SK-N-SH (cell line): ENCODE measurements around the gene TUSC7. TPM values are rescaled to one million over a fixed set of nuclear protein-coding genes. Genes with fewer than 3 reads are reported as not detected.

Experiments used
- CTCF ChIA-PET: fragments of 300-600, 350-600 bp; formaldehyde crosslinking; extraction: SDS; loops from one replicate; lab custom pipeline; 2021; lab: Yijun Ruan, JAX
- POLR2A ChIA-PET: fragments of 350-600 bp; sonication (Branson Sonifier 250); formaldehyde crosslinking; extraction: SDS; loops from one replicate; lab custom pipeline; 2020; ENCODE audit warnings: antibody characterized with exemption, inconsistent platforms; lab: Yijun Ruan, JAX
- DNase-seq: peaks from one replicate; pipeline ENCODE4 v3.0.0; 2012
- H2AFZ ChIP-seq: fragments of 200-600 bp; sonication (generic); 2 replicates; pipeline ENCODE4 v1.8.1; 2016; ENCODE audit warnings: antibody characterized with exemption, mild to moderate bottlenecking, low read depth
- H3F3A ChIP-seq: fragments of 200-600 bp; sonication (generic); replicated peaks from 2 replicates; pipeline ENCODE3; 2016; ENCODE audit warnings: antibody characterized with exemption, mild to moderate bottlenecking; ENCODE audit not compliant: insufficient read depth
- H3K27ac ChIP-seq, 2 experiments: fragments of 200-500 bp in 1 of 2; fragments of 200-600 bp in 1 of 2; sonication (Bioruptor generic) in 1 of 2; sonication (generic), shearing (Covaris generic) in 1 of 2; 2 replicates each; pipeline versions ENCODE4 v1.5.1 to v1.6.1; 2014 to 2016; ENCODE audit warnings: low read depth in 2 of 2, inconsistent platforms in 1 of 2, low read length in 1 of 2, mild to moderate bottlenecking in 1 of 2, mixed read lengths in 1 of 2
- H3K27me3 ChIP-seq: fragments of 200-600 bp; sonication (generic), shearing (Covaris generic); 2 replicates; pipeline ENCODE4 v1.6.1; 2016; ENCODE audit warnings: mixed run types; ENCODE audit not compliant: insufficient read depth
- H3K36me3 ChIP-seq, 2 experiments: fragments of 200-500 bp in 1 of 2; fragments of 200-600 bp in 1 of 2; sonication (Bioruptor generic) in 1 of 2; sonication (generic) in 1 of 2; replicated peaks in 1 of 2; 2 replicates each; pipeline versions ENCODE3 to v1.5.1; 2014 to 2016; ENCODE audit warnings: low read length in 1 of 2, mild to moderate bottlenecking in 1 of 2; ENCODE audit not compliant: insufficient read depth in 2 of 2, control insufficient read depth in 1 of 2
- H3K4me1 ChIP-seq, 2 experiments: fragments of 200-500 bp in 1 of 2; fragments of 200-600 bp in 1 of 2; sonication (Bioruptor generic) in 1 of 2; sonication (generic), shearing (Covaris generic) in 1 of 2; 2 replicates each; pipeline versions ENCODE4 v1.5.1 to v1.6.1; 2014 to 2016; ENCODE audit warnings: low read depth in 1 of 2, low read length in 1 of 2, mixed run types in 1 of 2; ENCODE audit not compliant: insufficient read depth in 2 of 2, control insufficient read depth in 1 of 2
- H3K4me2 ChIP-seq: fragments of 200-600 bp; sonication (generic), shearing (Covaris generic); 2 replicates; pipeline ENCODE4 v1.6.1; 2017; ENCODE audit warnings: mixed run types
- H3K4me3 ChIP-seq, 2 experiments: fragments of 200-500 bp in 1 of 2; fragments of 200-600 bp in 1 of 2; sonication (Bioruptor generic) in 1 of 2; sonication (generic), shearing (Covaris generic) in 1 of 2; 2 replicates each; pipeline versions ENCODE4 v1.5.1 to v1.8.1; 2014 to 2016; ENCODE audit warnings: low read depth in 2 of 2, inconsistent platforms in 1 of 2, low read length in 1 of 2, mild to moderate bottlenecking in 1 of 2, mixed read lengths in 1 of 2, moderate library complexity in 1 of 2
- H3K79me2 ChIP-seq: fragments of 200-600 bp; sonication (generic); 2 replicates; pipeline ENCODE4 v1.8.1; 2017; ENCODE audit warnings: mild to moderate bottlenecking; ENCODE audit not compliant: insufficient read depth
- H3K9ac ChIP-seq: fragments of 200-600 bp; sonication (generic); 2 replicates; pipeline ENCODE4 v1.6.1; 2017; ENCODE audit warnings: mixed run types
- H3K9me2 ChIP-seq: fragments of 200-600 bp; sonication (generic); 2 replicates; pipeline ENCODE4 v1.6.1; 2017; ENCODE audit warnings: mixed run types
- H3K9me3 ChIP-seq: fragments of 200-600 bp; sonication (generic); 2 replicates; pipeline ENCODE4 v1.6.1; 2017; ENCODE audit warnings: mixed run types, mild to moderate bottlenecking, moderate library complexity
- H4K20me1 ChIP-seq: fragments of 200-600 bp; sonication (generic); 2 replicates; pipeline ENCODE4 v1.6.1; 2017; ENCODE audit warnings: mild to moderate bottlenecking, mixed run types; ENCODE audit not compliant: insufficient read depth
- CHD2 ChIP-seq: fragments of 150-350 bp; IDR thresholded peaks from 2 replicates; pipeline ENCODE4 v1.6.1; 2018; ENCODE audit warnings: low read length; ENCODE audit not compliant: partially characterized antibody
- EZH2phosphoT487 ChIP-seq: fragments of 200-600 bp; sonication (generic); IDR thresholded peaks from 2 replicates; pipeline ENCODE4 v1.6.1; 2017; ENCODE audit warnings: low read depth, mixed run types, mild to moderate bottlenecking, antibody characterized with exemption, moderate library complexity, borderline replicate concordance
- FOSL2 ChIP-seq: IDR thresholded peaks from 2 replicates; pipeline ENCODE4 v1.4.0; 2012; ENCODE audit warnings: low read depth, mild to moderate bottlenecking, moderate library complexity, borderline replicate concordance
- FOXJ3 ChIP-seq: sonication (generic); formaldehyde crosslinking; IDR thresholded peaks from 2 replicates; pipeline ENCODE4 v1.5.1; 2020; ENCODE audit warnings: mild to moderate bottlenecking, missing genetic modification reagents
- FOXM1 ChIP-seq: IDR thresholded peaks from 2 replicates; pipeline ENCODE4 v1.4.0; 2012; ENCODE audit warnings: low read depth, mild to moderate bottlenecking
- GABPA ChIP-seq: IDR thresholded peaks from 2 replicates; pipeline ENCODE4 v1.4.0; 2012; ENCODE audit warnings: low read depth, mild to moderate bottlenecking
- GATA2 ChIP-seq: sonication (generic); formaldehyde crosslinking; IDR thresholded peaks from 2 replicates; pipeline ENCODE4 v1.5.0; 2020; ENCODE audit warnings: mild to moderate bottlenecking, missing genetic modification reagents
- MEF2A ChIP-seq: IDR thresholded peaks from 2 replicates; pipeline ENCODE4 v1.4.0; 2012; ENCODE audit warnings: low read depth, borderline replicate concordance
- NFIC ChIP-seq: IDR thresholded peaks from 2 replicates; pipeline ENCODE4 v1.4.0; 2012; ENCODE audit warnings: borderline replicate concordance
- RAD21 ChIP-seq: IDR thresholded peaks from 2 replicates; pipeline ENCODE4 v1.6.1; 2012; ENCODE audit warnings: mild to moderate bottlenecking, low read length
- RFX5 ChIP-seq: IDR thresholded peaks from 2 replicates; pipeline ENCODE4 v1.6.1; 2012; ENCODE audit warnings: mild to moderate bottlenecking, improper control_type of control experiment, low read length
- RXRA ChIP-seq: IDR thresholded peaks from 2 replicates; pipeline ENCODE4 v1.4.0; 2012; ENCODE audit warnings: low read depth, mild to moderate bottlenecking, borderline replicate concordance
- TAF1 ChIP-seq: IDR thresholded peaks from 2 replicates; pipeline ENCODE4 v1.6.1; 2012; ENCODE audit warnings: low read depth, mild to moderate bottlenecking, low read length, moderate library complexity, borderline replicate concordance
- USF2 ChIP-seq: fragments of 150-350 bp; IDR thresholded peaks from 2 replicates; pipeline ENCODE4 v1.6.1; 2017; ENCODE audit warnings: antibody characterized with exemption, low read length, low read depth, borderline replicate concordance
- whole genome bisulfite sequencing: methylation state at CpG from one replicate; pipeline ENCODE4 v1.1.6; 2017; ENCODE audit warnings: low lambda C conversion rate; 5-methylcytosine and 5-hydroxymethylcytosine counted together
- polyA plus RNA-seq, 3 experiments: library from polyadenylated mRNA; depleted of rRNA; stranded (reverse); fragments of >200 nt; gene quantifications; 2 replicates each; pipeline ENCODE4 v1.2.3, GENCODE V29; 2012
- TF ChIP-seq, protein P1 (sequence below): IDR thresholded peaks from 2 replicates; pipeline ENCODE4 v1.6.1; 2012; ENCODE audit warnings: mild to moderate bottlenecking, low read depth, low read length, moderate library complexity
- TF ChIP-seq, protein P2 (sequence below): IDR thresholded peaks from 2 replicates; pipeline ENCODE4 v1.4.0; 2012; ENCODE audit warnings: low read depth
- TF ChIP-seq, protein P3 (sequence below): fragments of 200-600 bp; sonication (generic); IDR thresholded peaks from 2 replicates; pipeline ENCODE4 v1.6.1; 2017; ENCODE audit warnings: antibody characterized with exemption, mild to moderate bottlenecking, moderate library complexity
- TF ChIP-seq, protein P4 (sequence below): IDR thresholded peaks from 2 replicates; pipeline ENCODE4 v1.4.0; 2012; ENCODE audit warnings: low read depth, borderline replicate concordance

TUSC7 gene
- polyA plus RNA-seq, 1 of the 3 experiments (the other 2 are of a cell fraction) = not detected

- no peak overlapping the region for H2AFZ ChIP-seq
- 17% methylated on average over 2 of the region's 2 CpGs for WGBS
- no peak overlapping the region for H3K4me3 ChIP-seq
- no peak overlapping the region for H3K27ac ChIP-seq
- no peaks in the 10 kb centered on the region for H3K9me2 ChIP-seq
- ChIA-PET CTCF (interaction anchor here (1.3 kb wide), 1 partner anchor 18 kb away, joined by 4 read pairs; no protein-coding TSS in a partner anchor), POLR2A (no interaction called here)
- H3F3A ChIP-seq = no peaks in the 10 kb centered on the region
- H3K4me2 ChIP-seq = no peak overlapping the region
- no peak for DNase-seq
- H3K79me2 ChIP-seq = no peaks in the 10 kb centered on the region
- H3K9ac ChIP-seq = no peak overlapping the region
- H3K4me1 ChIP-seq = peaks cover 0 to 3% of the 10 kb centered on the region in 2 experiments; a peak in 2 of 4 replicates
- no peaks in the 10 kb centered on the region for H3K9me3 ChIP-seq
- no peaks in the 10 kb centered on the region for H3K27me3 ChIP-seq
- no peaks in the 10 kb centered on the region for H4K20me1 ChIP-seq
- H3K36me3 ChIP-seq = no peaks in the 10 kb centered on the region
- TF ChIP-seq, protein P1, sequence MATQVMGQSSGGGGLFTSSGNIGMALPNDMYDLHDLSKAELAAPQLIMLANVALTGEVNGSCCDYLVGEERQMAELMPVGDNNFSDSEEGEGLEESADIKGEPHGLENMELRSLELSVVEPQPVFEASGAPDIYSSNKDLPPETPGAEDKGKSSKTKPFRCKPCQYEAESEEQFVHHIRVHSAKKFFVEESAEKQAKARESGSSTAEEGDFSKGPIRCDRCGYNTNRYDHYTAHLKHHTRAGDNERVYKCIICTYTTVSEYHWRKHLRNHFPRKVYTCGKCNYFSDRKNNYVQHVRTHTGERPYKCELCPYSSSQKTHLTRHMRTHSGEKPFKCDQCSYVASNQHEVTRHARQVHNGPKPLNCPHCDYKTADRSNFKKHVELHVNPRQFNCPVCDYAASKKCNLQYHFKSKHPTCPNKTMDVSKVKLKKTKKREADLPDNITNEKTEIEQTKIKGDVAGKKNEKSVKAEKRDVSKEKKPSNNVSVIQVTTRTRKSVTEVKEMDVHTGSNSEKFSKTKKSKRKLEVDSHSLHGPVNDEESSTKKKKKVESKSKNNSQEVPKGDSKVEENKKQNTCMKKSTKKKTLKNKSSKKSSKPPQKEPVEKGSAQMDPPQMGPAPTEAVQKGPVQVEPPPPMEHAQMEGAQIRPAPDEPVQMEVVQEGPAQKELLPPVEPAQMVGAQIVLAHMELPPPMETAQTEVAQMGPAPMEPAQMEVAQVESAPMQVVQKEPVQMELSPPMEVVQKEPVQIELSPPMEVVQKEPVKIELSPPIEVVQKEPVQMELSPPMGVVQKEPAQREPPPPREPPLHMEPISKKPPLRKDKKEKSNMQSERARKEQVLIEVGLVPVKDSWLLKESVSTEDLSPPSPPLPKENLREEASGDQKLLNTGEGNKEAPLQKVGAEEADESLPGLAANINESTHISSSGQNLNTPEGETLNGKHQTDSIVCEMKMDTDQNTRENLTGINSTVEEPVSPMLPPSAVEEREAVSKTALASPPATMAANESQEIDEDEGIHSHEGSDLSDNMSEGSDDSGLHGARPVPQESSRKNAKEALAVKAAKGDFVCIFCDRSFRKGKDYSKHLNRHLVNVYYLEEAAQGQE = no peak
- TF ChIP-seq, protein P2, sequence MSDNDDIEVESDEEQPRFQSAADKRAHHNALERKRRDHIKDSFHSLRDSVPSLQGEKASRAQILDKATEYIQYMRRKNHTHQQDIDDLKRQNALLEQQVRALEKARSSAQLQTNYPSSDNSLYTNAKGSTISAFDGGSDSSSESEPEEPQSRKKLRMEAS = no peak
- TF ChIP-seq RAD21 = no peak
- no peak for TF ChIP-seq NFIC
- TF ChIP-seq, protein P3, sequence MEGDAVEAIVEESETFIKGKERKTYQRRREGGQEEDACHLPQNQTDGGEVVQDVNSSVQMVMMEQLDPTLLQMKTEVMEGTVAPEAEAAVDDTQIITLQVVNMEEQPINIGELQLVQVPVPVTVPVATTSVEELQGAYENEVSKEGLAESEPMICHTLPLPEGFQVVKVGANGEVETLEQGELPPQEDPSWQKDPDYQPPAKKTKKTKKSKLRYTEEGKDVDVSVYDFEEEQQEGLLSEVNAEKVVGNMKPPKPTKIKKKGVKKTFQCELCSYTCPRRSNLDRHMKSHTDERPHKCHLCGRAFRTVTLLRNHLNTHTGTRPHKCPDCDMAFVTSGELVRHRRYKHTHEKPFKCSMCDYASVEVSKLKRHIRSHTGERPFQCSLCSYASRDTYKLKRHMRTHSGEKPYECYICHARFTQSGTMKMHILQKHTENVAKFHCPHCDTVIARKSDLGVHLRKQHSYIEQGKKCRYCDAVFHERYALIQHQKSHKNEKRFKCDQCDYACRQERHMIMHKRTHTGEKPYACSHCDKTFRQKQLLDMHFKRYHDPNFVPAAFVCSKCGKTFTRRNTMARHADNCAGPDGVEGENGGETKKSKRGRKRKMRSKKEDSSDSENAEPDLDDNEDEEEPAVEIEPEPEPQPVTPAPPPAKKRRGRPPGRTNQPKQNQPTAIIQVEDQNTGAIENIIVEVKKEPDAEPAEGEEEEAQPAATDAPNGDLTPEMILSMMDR = no peak
- TF ChIP-seq FOXM1 = no peak
- TF ChIP-seq FOXJ3 (CRISPR knock-in tag) = no peak
- no peak for TF ChIP-seq CHD2
- TF ChIP-seq MEF2A = no peak
- no peak for TF ChIP-seq RFX5
- TF ChIP-seq FOSL2 = no peak
- TF ChIP-seq, protein P4, sequence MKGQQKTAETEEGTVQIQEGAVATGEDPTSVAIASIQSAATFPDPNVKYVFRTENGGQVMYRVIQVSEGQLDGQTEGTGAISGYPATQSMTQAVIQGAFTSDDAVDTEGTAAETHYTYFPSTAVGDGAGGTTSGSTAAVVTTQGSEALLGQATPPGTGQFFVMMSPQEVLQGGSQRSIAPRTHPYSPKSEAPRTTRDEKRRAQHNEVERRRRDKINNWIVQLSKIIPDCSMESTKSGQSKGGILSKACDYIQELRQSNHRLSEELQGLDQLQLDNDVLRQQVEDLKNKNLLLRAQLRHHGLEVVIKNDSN = no peak
- TF ChIP-seq GATA2 (CRISPR knock-in tag) = no peak
- TF ChIP-seq TAF1 = no peak
- TF ChIP-seq RXRA = no peak
- TF ChIP-seq USF2 = no peak
- no peak for TF ChIP-seq EZH2phosphoT487
- TF ChIP-seq GABPA = no peak
Measured at GRCh38 chr3:116739678-116740077, 30.1 kb downstream of the TUSC7 start.
